OCI-LY1 (cell line): ENCODE data around the gene TMC5.
"Not testable (repeated sequence)": the region's sequence is repeated elsewhere in the genome, so short reads cannot be mapped to it uniquely, and the experiment has no call there.

Experiments
- CTCF ChIP-seq: fragments of 200-600 bp; sonication (generic), shearing (Covaris generic); IDR thresholded peaks from 2 replicates; pipeline ENCODE4 v1.5.1; 2017; ENCODE audit warnings: mild to moderate bottlenecking, antibody characterized with exemption, low read length, moderate library complexity, mixed read lengths
- EZH2 ChIP-seq: fragments of 200-600 bp; sonication (generic), shearing (Covaris generic); IDR thresholded peaks from 2 replicates; pipeline ENCODE4 v1.8.0; 2017; ENCODE audit warnings: borderline replicate concordance, mixed run types, mild to moderate bottlenecking, antibody characterized with exemption, low read length, moderate library complexity, mixed read lengths

- TF ChIP-seq CTCF, EZH2: not testable (repeated sequence)
Observed at GRCh38 chr16:19412055-19412454, 5.6 kb upstream of the TMC5 start.
